ENCODE results near the gene KREMEN1. TPM values are rescaled to one million over a fixed set of nuclear protein-coding genes. Genes with fewer than 3 reads are reported as not detected.

KREMEN1 gene
- total and polyA plus RNA-seq, 10 of the 15 experiments (the other 5 are each of a cell fraction or from before 2014, with no cell fraction given) = 0.10 to 2.5 (median 0.20) TPM; not detected in 1

DNA sequence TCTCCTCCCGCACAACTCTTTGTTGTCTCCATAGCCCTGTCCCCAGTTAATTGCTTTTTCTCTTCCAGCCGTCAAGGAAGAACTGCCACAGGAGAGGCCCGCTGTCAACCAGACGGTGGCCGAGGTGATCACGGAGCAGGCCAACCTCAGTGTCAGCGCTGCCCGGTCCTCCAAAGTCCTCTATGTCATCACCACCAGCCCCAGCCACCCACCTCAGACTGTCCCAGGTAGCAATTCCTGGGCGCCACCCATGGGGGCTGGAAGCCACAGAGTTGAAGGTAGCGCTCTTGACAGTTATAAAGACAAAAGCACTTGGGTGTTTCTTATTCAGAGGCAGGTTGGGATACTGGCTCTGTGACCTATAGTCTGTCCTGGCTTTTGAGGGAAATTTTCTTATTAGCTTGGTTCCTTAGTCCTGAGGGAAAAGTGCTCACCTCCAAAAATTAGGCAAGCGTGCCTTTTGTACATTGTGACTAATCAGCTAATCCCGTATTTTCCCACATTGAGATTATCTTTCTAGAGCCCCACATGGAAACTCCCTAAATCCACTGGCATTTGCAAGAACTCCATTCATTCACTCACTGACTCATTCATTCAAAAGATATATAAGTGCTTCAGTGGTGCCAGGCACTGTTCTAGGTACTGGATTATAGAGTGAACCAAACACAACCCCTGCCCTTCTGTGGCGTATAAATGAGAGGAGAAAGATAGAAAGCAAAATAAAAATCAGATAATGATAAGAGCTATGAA lies 65.9 kb downstream of the KREMEN1 start (continued):
- TF ChIP-seq STAT1 (conservative IDR thresholded peaks at IDR 0.05) = no peak
- TF ChIP-seq RELA (IDR thresholded peaks at IDR 0.05; ENCODE audit: borderline replicate concordance, partially characterized antibody) = no peak
- no peak for TF ChIP-seq BCL3 (IDR thresholded peaks at IDR 0.05; ENCODE audit: borderline replicate concordance, insufficient read depth, low read depth, low read length, poor library complexity, severe bottlenecking)
- no peak for TF ChIP-seq SP1 (IDR thresholded peaks at IDR 0.05; ENCODE audit: low read depth, low read length)
- TF ChIP-seq EGR1 (IDR thresholded peaks at IDR 0.05; ENCODE audit: borderline replicate concordance in 1 of 2, low read depth in 2 of 2, low read length in 2 of 2) = no peak
- TF ChIP-seq ZNF217 (IDR thresholded peaks at IDR 0.05) = no peak
- no peak for TF ChIP-seq KDM1A (IDR thresholded peaks at IDR 0.05; ENCODE audit: borderline replicate concordance)

GRCh38 chr22:29139965-29140782 lies 67.3 kb downstream of the KREMEN1 start:
- H3K27ac ChIP-seq (ENCODE audit: control insufficient read depth, insufficient read depth) = no peak overlapping the region
- FAIRE-seq (no peak), DNase-seq (ENCODE audit: low read depth, low spot score) (no peak), ATAC-seq (no peak)
- no peaks in the 10 kb centered on the region; a peak in 1 of 4 replicates for H3K27me3 ChIP-seq (replicated peaks in 1 of 2; ENCODE audit: control insufficient read depth in 2 of 2, insufficient read depth in 2 of 2, low read length in 1 of 2)
- SMC1A ChIA-PET (ENCODE audit: uncharacterized antibody, unreplicated experiment) = interaction anchor here (0.5 to 1.0 kb wide), 4 partner anchors 99 to 1233 kb away, joined by 3 to 4 read pairs (median 3); no protein-coding TSS in a partner anchor
- POLR2A ChIA-PET = no interaction called here
- H3K4me1 ChIP-seq (ENCODE audit: control insufficient read depth, insufficient read depth, low read length) = no peaks in the 10 kb centered on the region
- H3K4me2 ChIP-seq (ENCODE audit: control insufficient read depth, insufficient read depth) = no peak overlapping the region
- H3K36me3 ChIP-seq (ENCODE audit: control insufficient read depth in 2 of 2, insufficient read depth in 2 of 2, low read length in 1 of 2) = no peaks in the 10 kb centered on the region
- H3K79me2 ChIP-seq (ENCODE audit: control insufficient read depth, insufficient read depth, low read length) = no peaks in the 10 kb centered on the region
- H4K20me1 ChIP-seq (ENCODE audit: control insufficient read depth, insufficient read depth) = no peaks in the 10 kb centered on the region
- no peak overlapping the region for H2AFZ ChIP-seq (ENCODE audit: control insufficient read depth, low read depth, low read length)
- in situ Hi-C loops (cut with MboI) = no loop called here
- intact Hi-C loops (cut with micrococcal nuclease; ENCODE audit: unreplicated experiment) = no loop called here
- H3K9me3 ChIP-seq (replicated peaks; ENCODE audit: control insufficient read depth, insufficient read depth, low read length) = no peaks in the 10 kb centered on the region
- H3K4me3 ChIP-seq = no peak overlapping the region
- RAD21 ChIA-PET (ENCODE audit: unreplicated experiment) = interaction anchor here (0.6 to 1.4 kb wide), 3 partner anchors 9 to 504 kb away, joined by 3 to 6 read pairs (median 3); no protein-coding TSS in a partner anchor
- CTCF ChIA-PET = interaction anchor here (0.5 to 2.5 kb wide), 7 partner anchors 14 to 681 kb away, joined by 3 to 12 read pairs (median 3); no protein-coding TSS in a partner anchor
- 29% methylated on average over 8 of the region's 8 CpGs for WGBS (ENCODE audit: insufficient coverage, insufficient replicate concordance, low lambda C conversion rate, missing lambda C conversion rate)
- BruUV-seq (replicated peaks) = no TSS peak
- no peak overlapping the region for H3K9ac ChIP-seq (ENCODE audit: control insufficient read depth, insufficient read depth, low read length)
- TF ChIP-seq MTA2 (IDR thresholded peaks at IDR 0.05; ENCODE audit: low read depth) (no peak), BHLHE40 (IDR thresholded peaks at IDR 0.05; ENCODE audit: borderline replicate concordance in 1 of 2, low read depth in 2 of 2, low read length in 1 of 2) (no peak), ZNF207 (IDR thresholded peaks at IDR 0.05; ENCODE audit: borderline replicate concordance) (no peak), CEBPB (IDR thresholded peaks at IDR 0.05; ENCODE audit: borderline replicate concordance in 1 of 2, low read depth in 2 of 2, low read length in 2 of 2) (no peak)
- TF ChIP-seq, protein P1, sequence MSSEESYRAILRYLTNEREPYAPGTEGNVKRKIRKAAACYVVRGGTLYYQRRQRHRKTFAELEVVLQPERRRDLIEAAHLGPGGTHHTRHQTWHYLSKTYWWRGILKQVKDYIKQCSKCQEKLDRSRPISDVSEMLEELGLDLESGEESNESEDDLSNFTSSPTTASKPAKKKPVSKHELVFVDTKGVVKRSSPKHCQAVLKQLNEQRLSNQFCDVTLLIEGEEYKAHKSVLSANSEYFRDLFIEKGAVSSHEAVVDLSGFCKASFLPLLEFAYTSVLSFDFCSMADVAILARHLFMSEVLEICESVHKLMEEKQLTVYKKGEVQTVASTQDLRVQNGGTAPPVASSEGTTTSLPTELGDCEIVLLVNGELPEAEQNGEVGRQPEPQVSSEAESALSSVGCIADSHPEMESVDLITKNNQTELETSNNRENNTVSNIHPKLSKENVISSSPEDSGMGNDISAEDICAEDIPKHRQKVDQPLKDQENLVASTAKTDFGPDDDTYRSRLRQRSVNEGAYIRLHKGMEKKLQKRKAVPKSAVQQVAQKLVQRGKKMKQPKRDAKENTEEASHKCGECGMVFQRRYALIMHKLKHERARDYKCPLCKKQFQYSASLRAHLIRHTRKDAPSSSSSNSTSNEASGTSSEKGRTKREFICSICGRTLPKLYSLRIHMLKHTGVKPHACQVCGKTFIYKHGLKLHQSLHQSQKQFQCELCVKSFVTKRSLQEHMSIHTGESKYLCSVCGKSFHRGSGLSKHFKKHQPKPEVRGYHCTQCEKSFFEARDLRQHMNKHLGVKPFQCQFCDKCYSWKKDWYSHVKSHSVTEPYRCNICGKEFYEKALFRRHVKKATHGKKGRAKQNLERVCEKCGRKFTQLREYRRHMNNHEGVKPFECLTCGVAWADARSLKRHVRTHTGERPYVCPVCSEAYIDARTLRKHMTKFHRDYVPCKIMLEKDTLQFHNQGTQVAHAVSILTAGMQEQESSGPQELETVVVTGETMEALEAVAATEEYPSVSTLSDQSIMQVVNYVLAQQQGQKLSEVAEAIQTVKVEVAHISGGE (CRISPR knock-in tag; IDR thresholded peaks at IDR 0.05) = no peak
- TF ChIP-seq, protein P2, sequence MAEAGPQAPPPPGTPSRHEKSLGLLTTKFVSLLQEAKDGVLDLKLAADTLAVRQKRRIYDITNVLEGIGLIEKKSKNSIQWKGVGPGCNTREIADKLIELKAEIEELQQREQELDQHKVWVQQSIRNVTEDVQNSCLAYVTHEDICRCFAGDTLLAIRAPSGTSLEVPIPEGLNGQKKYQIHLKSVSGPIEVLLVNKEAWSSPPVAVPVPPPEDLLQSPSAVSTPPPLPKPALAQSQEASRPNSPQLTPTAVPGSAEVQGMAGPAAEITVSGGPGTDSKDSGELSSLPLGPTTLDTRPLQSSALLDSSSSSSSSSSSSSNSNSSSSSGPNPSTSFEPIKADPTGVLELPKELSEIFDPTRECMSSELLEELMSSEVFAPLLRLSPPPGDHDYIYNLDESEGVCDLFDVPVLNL (IDR thresholded peaks at IDR 0.05; ENCODE audit: low read depth, low read length) = no peak
